HG02981 (cell line): Measurements from ENCODE around the gene RNF144B.
A peak's percentile ranks its signal among the peaks of the same experiment; 100 is the strongest.

Experiments
- ATAC-seq: cut with Tn5 transposase; IDR thresholded peaks from one replicate; pipeline ENCODE4 v1.9.1; 2021; ENCODE audit warnings: mild to moderate bottlenecking, moderate library complexity; ENCODE audit not compliant: unreplicated experiment

RNF144B gene

DNA sequence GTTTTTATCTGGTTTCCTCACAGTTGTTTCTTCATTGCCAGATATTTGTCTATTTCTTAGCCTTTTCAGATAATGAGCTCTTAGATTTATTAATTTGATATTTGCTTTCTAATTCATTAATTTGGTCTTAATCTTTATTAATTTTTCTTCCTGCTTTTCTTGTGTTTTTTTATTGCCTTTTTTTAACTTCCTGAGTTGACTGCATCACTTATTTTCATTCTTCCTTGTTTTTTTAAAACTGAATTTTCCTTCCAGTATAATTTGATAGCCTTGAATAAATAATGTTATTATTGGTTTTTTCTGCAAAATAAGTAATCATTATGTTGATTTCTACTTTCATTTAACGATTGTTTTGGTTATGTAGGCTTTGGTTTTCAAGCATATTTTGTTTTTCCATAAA, 91.5 kb downstream of the RNF144B start:
- no peak for ATAC-seq

DNA sequence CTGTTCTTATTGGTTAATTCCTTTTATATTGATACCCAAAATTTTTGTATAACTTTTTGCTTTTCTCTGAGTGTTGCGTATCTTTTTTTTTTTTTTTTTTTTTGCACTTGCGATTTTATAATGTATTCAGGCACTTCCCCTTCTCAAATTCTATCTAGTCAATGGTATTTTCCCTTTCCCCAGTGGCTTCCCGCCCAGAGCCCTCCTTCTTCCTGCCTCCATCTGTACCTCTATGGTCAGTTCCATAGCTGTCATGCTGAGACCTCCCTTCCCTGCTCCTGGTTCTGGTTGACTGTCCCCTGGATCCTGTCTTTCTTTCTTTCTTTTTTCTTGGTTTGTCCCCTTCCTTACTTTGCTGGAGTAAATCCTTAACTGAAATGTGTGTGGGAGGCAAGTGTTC, 94.7 kb downstream of the RNF144B start:
- ATAC-seq: no peak

DNA sequence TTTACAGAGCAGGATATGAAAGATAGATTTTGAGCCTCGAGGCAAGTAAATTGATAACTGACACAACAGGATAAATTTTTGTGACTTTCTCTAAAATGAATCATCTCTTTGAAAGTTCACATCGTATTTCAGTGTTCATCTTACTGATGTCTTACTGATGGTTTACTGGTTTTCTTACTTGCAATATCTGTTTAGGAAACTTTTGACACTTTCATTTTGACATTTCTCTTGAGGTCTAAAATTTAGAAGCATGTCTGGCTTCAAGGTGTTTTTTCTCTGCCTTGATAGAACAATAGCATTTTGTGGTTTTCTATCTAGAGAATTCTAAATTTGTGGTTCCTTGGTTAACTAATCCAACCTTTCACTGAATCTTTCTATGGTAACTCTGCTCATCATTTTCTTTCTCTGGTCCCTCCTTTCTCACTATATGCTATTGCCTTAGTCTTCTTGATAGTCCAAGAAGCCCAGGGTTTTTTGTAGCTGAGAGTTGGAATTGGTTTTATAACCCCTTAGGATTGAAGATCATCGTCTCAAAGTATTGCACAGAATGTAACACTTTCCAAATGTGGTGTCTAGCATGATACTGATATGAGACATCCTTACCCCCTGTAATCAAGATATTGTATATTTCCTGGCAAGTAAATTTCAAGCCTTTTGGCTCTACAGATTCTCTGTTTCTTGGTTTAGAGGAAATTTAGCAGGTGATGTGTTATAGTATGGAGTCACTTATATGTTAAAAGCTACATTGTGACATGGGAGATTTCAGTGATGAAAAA, 98.7 kb downstream of the RNF144B start:
- peak; percentile 53 for ATAC-seq

DNA sequence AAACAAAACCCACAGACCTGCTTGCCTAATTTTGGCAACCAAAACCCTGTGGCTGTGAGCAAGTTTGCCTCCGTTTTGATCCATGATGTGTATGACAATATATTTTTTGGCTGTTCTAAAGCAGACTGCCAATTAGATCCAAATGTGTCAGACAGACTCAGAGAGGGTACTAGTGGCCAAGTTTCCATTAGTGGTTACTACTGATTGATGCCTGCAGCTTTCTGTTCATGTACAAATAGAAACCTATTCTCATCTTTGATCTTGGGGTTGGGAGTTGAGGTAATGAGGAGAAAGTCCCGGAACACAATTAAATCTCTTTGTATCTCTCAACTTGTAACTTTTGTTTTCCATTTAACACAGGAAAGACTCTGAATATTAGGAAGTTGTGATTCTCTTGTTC, 100.9 kb downstream of the RNF144B start:
- ATAC-seq: no peak

DNA sequence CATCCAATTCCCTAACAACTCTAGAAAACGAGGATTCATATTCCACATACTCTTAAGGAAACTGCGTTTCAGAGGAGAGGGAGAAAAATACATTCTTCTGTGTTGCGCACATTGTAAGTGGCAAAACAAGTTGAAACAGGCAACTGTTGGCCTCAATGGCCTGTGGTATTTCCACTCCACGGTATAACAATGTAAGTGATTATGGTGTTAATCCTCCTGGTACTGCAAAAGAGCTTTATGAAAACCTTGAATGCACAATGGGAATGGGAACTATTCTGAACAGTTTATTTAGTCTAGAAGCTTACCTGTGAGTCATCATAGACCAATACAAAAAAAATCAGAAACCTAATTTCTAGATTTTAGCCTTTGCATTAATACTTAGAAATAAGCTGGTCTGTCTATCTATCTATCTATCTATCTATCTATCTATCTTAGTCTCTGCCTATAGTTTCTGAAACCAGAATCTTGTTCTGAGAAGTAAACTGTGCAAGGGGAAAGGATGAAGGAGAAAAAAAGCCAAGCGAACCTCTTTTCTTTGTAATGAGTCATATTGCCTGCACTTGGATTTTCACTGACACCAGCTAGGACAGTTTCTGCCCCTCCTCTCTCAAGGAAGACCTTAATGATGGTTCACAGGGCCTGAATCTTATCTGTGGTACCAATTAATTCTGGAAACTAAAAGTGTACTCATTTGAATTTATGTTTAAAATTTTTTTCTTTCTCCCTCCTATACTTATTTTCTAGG, 101.5 kb downstream of the RNF144B start:
- no peak for ATAC-seq

DNA sequence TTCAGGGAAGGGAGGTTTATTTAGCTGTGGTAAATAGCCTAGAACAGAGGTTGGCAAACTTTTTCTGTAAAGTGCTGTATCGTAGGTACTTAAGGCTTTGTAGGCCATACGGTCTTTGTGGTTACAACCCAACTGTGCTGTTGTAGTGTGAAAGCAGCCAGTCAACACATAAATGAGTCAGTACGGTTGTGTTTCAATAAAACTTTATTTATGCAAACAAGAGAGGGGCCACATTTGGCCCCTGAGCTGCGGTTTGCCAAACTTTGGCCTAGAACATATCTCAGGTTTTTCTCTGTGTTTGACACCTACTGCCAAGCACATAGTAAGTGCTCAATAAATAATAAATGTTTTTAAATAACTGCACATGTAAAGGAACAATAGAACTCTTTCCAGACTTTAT, 102.2 kb downstream of the RNF144B start:
- ATAC-seq: no peak

DNA sequence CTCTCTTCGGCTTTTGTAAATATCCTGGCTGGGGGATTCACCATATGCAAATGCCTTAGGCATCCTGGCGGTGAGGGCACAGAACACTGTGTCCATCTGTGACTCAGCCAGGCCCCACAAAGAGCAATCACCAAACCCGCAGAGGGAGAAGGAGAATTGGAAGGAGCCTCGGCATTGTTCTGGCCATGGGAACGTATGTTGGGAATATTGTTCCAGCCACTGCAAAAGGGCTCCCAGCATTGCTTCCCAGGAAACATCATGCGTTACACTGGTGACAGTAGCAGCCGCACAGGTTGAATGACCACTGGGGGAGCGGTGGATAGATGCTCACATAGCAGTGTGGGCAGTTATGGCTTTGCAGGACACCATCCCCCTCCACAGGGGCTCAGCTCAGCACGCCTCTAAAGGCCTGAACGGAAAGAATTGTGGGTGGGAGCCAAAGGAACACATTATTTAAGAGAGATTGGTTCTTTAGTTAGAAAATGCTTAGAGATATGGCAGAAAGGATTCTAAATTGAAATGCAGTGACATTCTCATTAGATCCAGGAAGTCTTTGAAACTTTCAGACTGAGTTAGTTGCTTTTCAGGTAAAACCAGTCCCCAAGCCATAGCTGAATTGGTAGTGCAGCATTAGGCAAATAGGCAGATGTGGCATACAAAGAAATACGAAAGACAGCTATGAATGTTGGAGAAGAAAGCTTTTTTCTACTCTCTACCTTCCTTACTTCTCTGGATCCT, 104.3 kb downstream of the RNF144B start:
- ATAC-seq: no peak

DNA sequence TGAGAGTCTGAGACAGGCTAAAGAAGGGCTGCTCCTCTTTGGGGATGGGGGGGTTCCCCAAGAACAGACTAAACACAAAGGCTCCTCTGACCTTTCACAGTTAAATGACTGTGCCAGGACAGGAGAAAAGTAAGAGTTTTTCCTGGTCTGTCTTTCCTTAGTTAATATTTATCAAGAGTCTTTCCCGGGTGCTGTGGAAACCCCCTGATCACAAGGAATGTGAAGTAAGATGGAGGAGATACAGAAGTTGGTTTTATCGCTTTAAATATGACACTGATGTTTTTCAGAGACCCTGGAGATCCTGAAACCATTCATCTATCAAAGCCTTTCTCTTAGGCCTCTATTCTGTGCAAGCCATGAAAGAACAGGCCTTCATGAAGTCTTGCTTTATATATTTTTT, 105.8 kb downstream of the RNF144B start:
- no peak for ATAC-seq

DNA sequence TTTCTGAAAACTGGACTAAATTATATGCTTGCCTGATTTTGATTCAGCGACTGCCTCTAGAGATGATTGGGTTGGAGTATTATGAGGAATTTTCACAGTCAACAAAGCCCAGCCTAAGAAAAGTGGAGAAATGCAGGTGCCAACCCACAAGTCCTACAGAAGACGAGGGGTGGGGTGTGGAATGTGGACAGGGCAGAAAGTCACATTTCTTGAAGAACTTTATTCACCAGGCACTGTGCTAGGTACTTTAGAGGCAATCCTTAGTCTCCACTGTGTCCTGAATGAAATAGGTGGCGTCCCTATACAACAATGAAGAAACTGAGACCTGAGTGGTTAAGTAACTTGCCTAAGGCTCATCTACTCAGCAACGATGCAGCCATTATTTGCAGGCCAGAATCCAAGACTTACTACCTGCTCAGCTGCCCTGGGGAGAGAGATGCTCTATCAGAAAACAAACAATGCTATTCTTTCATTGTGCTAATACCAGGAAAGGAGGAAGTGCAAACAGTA, 106.3 kb downstream of the RNF144B start:
- no peak for ATAC-seq

DNA sequence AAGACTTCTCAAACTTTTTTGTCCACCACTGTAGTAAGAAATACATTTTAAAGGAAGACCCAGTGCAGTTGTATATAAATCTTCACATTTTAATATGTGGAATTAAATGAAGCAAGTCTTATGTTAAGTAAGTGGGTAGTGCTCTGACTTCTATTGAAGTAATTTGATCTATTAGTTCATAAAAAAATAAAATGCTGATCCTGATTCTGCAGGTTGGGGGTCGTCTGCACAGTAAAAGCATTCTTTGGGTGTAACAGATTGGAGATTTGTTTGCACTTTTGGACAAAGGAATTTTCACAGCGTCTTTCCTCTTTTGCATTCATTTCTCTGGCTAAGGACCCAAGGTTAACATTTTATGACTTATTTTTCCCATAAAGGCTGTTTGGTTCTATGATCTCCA, 106.8 kb downstream of the RNF144B start:
- no peak for ATAC-seq

DNA sequence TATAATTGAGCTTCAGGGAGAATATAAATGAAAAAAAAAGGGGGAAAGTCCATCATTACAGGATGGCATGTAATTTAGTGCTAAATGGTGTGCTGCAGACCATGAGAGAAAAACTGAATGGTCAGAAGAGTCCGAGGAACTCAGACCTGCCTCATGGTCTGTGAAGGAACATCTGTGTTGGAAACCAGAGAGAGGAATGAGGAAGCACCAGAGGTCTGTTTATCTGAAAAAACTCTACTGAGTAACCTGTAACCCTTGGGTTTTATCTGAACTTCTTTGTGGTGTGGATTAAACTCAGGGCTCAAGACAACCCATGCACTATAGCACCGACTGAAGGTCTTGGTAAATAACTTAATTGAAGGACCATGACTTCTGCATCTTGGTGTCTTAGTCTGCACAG, 108.1 kb downstream of the RNF144B start:
- no peak for ATAC-seq

DNA sequence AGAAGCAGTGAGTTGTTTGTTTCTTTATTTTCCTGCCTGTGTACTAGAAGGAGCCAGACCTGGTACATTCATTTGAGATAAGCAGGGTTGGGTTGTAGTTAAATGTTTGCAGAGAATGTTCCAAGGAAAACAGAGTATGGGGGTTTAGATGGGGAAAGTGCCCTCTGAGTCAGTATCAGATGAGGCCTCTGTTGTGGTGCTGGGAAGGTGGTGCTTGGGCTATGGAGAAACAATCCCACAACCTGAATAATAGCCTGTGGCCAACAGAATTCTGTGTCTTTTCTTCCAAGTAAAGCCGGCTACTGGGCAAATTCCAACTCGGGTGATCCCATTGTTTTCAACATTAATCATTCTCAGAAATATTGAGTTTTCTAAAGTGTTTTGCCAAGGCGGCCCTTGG, 109.3 kb downstream of the RNF144B start:
- ATAC-seq: no peak

DNA sequence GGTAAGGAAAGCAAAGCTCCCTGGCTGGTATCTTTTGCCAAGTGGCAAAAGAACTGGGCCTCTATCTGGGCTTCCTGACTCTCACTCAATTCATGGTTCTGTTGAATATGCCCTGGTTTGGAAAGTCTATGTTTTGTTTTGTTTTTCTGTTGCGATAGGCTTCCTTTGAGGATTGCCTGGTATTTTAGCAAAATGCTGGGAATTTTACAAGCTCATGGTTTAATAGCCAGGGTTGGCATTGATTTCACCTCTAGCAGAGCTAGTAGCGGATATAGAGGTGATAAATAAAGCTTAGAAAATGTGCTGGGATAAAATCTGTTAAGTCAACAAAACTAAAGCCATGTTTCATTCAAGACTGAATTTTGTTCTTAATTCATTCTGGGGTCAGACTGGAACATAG, 109.9 kb downstream of the RNF144B start:
- ATAC-seq: no peak

DNA sequence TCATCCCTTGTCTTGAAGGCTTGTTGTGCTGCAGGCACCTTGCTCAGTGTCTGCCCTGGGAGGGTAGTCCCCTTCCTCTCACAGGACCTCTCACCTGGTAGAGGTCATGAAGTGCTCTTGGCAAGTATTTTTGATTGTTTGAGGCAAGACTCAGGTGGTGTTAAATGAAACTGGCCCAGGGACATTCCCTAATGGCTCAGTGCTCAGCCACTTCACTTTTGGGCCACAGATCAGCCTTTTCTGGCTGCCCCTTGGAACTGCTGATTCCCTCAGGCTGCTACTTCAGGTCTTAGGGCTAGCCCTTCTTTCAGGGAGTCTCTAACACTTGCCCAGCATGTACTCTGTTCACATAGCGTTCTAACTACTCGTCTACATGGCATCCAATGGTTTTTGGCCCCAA, 111.3 kb downstream of the RNF144B start:
- no peak for ATAC-seq

DNA sequence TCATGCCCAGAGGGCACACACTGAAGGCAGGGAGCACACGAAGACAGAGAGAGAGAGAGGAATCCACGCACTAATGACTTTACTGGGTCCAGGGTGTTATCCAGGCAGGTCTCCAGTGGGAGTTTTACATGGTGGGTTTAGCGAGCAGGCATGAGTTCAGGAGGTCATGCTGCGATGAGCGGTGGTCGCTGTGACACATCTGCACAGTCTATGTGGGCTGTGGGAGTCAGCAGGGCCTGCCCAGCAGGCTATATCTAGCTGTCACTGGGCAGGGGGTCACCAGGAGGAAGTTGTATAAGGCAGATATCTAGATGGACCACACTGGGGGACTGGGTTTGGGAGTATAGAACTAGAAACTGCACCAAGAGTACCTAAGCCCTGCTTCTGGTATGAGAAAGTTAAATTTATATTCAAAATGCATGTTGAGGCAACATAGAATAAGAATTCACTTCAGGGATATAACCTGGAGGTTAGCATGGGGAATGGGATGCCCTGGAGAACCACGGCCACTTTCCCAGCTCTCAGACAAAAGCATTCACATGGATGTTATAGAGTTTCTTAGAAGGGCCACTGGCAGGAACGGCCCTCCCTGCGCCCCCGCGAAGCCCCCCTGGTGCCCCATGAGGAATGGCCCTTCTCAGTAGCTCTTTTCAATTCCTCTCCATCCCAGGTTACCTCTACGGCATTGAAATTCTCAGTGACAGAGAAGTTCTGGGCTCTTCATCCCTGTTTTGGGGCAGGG, 113.9 kb downstream of the RNF144B start:
- ATAC-seq: no peak

DNA sequence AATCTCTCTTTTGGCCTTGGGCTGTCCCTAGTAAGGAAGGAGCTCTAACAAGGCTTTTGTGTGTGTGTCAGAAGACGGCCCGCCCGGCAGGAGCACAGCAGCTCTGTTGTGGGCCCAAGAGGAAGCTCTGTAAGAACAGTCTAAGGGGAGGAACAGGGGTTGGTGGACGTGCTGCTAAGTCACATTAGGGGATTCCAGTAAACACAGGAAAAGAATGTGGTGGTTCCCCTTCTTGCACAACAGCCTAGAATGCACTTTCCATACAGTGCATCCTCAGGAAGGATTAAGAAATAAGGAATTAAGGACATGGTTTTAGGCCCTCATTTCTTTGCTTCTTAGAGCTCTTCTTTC, 114.5 kb downstream of the RNF144B start:
- ATAC-seq: no peak

DNA sequence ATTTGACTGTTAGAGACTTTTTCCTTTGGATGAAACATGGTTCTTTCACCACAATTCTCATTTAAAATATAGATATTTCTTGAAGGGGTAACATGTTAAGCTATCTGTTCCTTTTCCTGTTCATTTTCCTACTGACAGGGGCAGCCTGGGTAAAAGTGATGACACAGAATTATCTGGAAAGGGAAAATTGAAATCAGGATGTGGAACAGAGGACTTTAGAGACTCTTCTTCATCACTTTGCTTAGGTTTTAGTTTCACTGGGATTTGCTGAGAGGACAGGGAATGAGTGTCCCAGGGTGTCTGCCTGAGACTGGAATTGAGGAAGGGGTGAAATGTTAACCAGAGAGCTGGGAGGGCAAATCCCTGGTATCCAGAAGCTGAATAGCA, 116.0 kb downstream of the RNF144B start:
- ATAC-seq: no peak

DNA sequence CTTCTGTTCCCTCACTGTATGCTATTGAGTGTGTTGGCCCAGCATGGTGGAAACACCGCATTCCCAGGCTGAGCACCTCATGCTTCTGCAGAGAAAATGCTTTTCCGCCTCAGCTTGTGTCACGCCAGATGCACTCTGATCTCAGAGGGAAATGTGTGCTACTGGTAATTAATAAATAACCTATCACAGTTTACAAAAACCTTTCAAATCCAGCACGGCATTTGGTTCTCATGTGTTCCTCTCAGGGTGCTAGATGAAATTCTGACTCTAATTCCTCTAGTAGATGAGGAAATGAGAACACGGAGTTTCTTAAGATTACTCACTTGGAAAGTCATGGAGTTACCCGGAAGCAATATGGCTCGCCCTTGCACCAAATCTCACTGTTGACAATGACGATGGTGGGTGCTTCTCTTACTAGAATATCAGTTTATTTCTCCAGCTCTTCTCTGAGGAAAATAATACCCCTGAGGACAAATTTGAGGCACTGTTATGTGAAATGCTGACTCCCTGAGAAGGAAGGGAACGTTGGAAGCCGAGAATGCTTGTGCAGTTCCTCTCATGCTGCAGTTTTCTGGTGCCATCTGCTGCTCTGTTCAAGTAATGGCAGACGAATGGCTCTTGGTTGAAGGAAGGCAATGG, 116.6 kb downstream of the RNF144B start:
- ATAC-seq: peak; percentile 72

DNA sequence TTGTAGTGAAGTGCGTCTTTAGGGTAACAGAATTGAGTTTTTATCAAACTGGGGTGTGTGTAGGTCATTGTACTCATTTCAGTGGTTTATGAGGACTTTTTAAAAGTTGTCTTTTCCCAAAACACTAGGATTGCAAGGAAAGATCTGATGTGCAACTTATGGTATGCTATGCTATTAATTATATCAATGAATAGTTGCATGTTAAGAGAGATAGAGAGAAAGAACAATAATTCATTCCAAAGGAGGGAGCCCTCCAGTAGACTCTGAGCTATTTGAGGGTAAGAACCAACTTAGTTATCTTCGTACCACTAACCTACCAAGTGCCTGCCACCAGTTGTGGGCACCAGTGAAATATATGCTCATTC, 117.1 kb downstream of the RNF144B start:
- ATAC-seq: no peak

DNA sequence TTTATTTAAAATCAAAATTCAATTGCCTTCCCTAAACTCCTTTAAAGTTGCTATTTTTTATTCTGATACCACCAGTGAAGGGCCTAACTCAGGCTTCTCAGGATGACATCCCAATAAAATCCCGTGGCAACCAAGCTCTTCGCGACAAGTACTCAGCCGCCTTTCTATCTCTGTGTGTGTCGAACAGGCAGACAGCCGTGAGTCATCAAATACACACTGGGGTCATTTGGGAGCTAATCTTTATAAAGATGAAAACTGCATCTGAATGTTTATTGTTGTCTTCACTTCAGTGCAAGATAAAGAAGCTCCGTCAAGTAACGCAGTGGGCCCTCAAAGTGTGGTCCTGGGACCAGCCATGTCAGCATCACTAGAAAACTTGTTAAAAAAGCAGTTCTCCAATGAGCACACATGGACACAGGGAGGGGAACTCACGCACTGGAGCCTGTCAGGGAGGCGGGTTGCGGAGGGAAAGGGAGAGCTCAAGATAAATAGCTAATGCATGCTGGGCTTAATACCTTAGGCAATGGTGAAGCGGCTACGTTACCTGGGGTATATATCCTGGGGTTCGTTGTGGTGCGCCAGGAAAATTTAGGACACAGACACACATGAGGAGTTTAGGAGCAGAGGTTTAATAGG, 119.3 kb downstream of the RNF144B start:
- no peak for ATAC-seq
